ENCODE measurements around the gene ZMYND19. TPM values are rescaled to one million over a fixed set of nuclear protein-coding genes. Genes with fewer than 3 reads are reported as not detected.
"Not testable (repeated sequence)": the region's sequence is repeated elsewhere in the genome, so short reads cannot be mapped to it uniquely, and the experiment has no call there.

ZMYND19 gene
- total RNA-seq, 1 experiment from 2014 or later = 77.9 TPM

DNA sequence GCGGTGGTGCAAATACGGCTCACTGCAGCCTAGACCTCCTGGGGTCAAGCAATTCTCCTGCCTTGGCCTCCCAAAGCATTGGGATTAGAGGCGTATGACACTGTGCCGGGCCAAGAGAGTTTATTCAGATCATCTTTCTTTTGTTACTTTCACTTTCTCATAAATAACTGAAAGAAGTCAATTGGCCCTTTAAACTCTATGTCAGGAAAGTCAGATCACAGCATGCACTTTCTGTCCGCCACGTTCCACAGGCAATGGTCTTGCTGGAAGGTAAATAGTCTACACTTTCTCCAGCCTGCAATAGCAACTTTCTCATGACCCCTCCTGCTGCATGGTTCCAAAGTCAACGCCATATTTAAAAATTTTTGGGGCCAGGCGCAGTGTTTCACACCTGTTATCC is 8.6 kb upstream of the ZMYND19 start (continued):
- TF ChIP-seq, protein P1, sequence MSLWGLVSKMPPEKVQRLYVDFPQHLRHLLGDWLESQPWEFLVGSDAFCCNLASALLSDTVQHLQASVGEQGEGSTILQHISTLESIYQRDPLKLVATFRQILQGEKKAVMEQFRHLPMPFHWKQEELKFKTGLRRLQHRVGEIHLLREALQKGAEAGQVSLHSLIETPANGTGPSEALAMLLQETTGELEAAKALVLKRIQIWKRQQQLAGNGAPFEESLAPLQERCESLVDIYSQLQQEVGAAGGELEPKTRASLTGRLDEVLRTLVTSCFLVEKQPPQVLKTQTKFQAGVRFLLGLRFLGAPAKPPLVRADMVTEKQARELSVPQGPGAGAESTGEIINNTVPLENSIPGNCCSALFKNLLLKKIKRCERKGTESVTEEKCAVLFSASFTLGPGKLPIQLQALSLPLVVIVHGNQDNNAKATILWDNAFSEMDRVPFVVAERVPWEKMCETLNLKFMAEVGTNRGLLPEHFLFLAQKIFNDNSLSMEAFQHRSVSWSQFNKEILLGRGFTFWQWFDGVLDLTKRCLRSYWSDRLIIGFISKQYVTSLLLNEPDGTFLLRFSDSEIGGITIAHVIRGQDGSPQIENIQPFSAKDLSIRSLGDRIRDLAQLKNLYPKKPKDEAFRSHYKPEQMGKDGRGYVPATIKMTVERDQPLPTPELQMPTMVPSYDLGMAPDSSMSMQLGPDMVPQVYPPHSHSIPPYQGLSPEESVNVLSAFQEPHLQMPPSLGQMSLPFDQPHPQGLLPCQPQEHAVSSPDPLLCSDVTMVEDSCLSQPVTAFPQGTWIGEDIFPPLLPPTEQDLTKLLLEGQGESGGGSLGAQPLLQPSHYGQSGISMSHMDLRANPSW (CRISPR knock-in tag; conservative IDR thresholded peaks at IDR 0.05; ENCODE audit: low read depth) = no peak
- TF ChIP-seq FOXP1 (CRISPR knock-in tag; IDR thresholded peaks at IDR 0.05; ENCODE audit: borderline replicate concordance) (no peak), NFATC4 (CRISPR knock-in tag; IDR thresholded peaks at IDR 0.05) (no peak), NR1H2 (CRISPR knock-in tag; IDR thresholded peaks at IDR 0.05) (no peak), ATF2 (CRISPR knock-in tag; IDR thresholded peaks at IDR 0.05; ENCODE audit: borderline replicate concordance, low read depth) (no peak)

- H3K4me1 Mint-ChIP-seq; POLR2A ChIA-PET; H3K4me3 Mint-ChIP-seq; H3K9me3 Mint-ChIP-seq; DNase-seq (ENCODE audit: low spot score); ATAC-seq; H3K27ac Mint-ChIP-seq; H3K36me3 Mint-ChIP-seq; H3K27me3 Mint-ChIP-seq (ENCODE audit: low read depth): not testable (repeated sequence)
- CTCF ChIA-PET = interaction anchor here (0.6 to 0.7 kb wide), 2 partner anchors 9 to 71 kb away, joined by 3 to 4 read pairs; partner anchors contain the start of gene ARRDC1
These were observed 6.3 kb upstream of the ZMYND19 start for GRCh38 chr9:137596577-137596976.

DNA sequence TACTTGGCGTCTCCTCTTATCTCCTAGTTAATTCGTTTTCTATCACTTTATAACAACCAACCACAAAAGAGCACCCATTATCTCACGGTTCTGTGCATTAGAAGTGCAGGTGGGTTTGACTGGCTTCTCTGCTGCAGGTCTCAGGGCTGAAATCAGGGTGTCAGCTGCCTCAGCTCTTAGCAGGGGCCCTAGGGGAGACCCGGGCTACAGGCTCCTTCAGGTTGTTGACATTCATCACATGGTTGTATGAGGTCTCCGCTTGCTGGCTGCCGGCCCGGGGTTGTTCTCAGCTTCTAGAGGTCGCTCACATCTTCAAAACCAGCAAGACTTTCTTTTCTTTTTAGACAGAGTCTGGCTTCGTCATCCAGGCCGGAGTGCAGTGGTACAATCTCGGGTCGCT is 2.9 kb upstream of the ZMYND19 start:
- ChIA-PET CTCF (interaction anchor here (1.5 to 3.1 kb wide), 2 partner anchors 12 to 179 kb away, joined by 3 to 11 read pairs; partner anchors contain the start of gene ARRDC1), POLR2A (no interaction called here)
- H3K9me3 Mint-ChIP-seq = peaks cover 3% of the 10 kb centered on the region; the same call in 1 of the 2 replicates
- TF ChIP-seq ZBTB21 (CRISPR knock-in tag; IDR thresholded peaks at IDR 0.05; ENCODE audit: borderline replicate concordance) (no peak), NFATC4 (CRISPR knock-in tag; IDR thresholded peaks at IDR 0.05) (no peak), FOXP1 (CRISPR knock-in tag; IDR thresholded peaks at IDR 0.05; ENCODE audit: borderline replicate concordance) (no peak), ESRRA (CRISPR knock-in tag; IDR thresholded peaks at IDR 0.05; ENCODE audit: borderline replicate concordance) (no peak), NR3C1 (CRISPR knock-in tag; conservative IDR thresholded peaks at IDR 0.05; ENCODE audit: low read depth) (no peak)
- ATAC-seq (no peak), DNase-seq (ENCODE audit: low spot score) (no peak)
- H3K4me1 Mint-ChIP-seq = peaks cover 5% of the 10 kb centered on the region; the same call in 1 of the 2 replicates
- no peak overlapping the region for H3K4me3 Mint-ChIP-seq
- H3K36me3 Mint-ChIP-seq = peaks cover 2% of the 10 kb centered on the region
- H3K27ac Mint-ChIP-seq = no peak overlapping the region
- H3K27me3 Mint-ChIP-seq (ENCODE audit: low read depth) = peaks cover 9% of the 10 kb centered on the region

DNA sequence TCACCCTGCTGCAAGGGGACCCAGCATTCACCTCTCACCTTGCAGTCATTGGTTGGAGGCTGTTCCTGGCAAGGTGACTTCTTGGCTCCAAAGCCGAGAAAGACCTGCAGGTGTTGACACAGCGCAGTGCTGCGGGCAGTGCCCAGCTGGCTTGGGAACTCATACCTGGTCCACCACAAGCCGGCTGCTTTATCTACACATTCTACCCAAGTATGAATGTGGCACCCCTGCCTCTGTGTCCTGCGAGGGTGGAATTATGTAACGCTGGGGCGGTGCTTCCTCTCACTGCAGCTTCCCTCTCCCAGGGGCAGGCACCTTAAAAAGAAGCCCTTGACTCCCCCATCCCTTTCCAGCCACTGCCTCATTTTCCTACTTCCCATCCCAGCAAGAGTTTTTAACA is 2.5 kb upstream of the ZMYND19 start:
- CTCF ChIA-PET = interaction anchor here (1.5 to 3.1 kb wide), 3 partner anchors 12 to 179 kb away, joined by 3 to 51 read pairs (median 11); partner anchors contain the start of gene ARRDC1
- H3K4me3 Mint-ChIP-seq = no peak overlapping the region

More for the DNA sequence above, 2.5 kb upstream of the ZMYND19 start:
- Mint-ChIP-seq H3K36me3 (peaks cover 7% of the 10 kb centered on the region), H3K4me1 (peaks cover 5% of the 10 kb centered on the region; the same call in 1 of the 2 replicates), H3K9me3 (peaks cover 3% of the 10 kb centered on the region; the same call in 1 of the 2 replicates), H3K27me3 (ENCODE audit: low read depth) (peaks cover 8% of the 10 kb centered on the region), H3K27ac (no peak overlapping the region)
- POLR2A ChIA-PET = interaction anchor here (2.9 kb wide), 1 partner anchor 12 kb away, joined by 15 read pairs; the partner anchor contains the start of gene ARRDC1
- no peak for DNase-seq (ENCODE audit: low spot score)
- TF ChIP-seq CREM (CRISPR knock-in tag; IDR thresholded peaks at IDR 0.05) (no peak), JAZF1 (CRISPR knock-in tag; IDR thresholded peaks at IDR 0.05) (no peak), CDX4 (CRISPR knock-in tag; IDR thresholded peaks at IDR 0.05; ENCODE audit: borderline replicate concordance) (no peak), RELA (CRISPR knock-in tag; IDR thresholded peaks at IDR 0.05; ENCODE audit: borderline replicate concordance) (no peak), FOXJ3 (CRISPR knock-in tag; IDR thresholded peaks at IDR 0.05; ENCODE audit: borderline replicate concordance) (no peak), ERG (CRISPR knock-in tag; IDR thresholded peaks at IDR 0.05) (no peak), FOXK1 (CRISPR knock-in tag; IDR thresholded peaks at IDR 0.05) (no peak), HMGXB4 (CRISPR knock-in tag; IDR thresholded peaks at IDR 0.05) (no peak), ATF2 (CRISPR knock-in tag; IDR thresholded peaks at IDR 0.05; ENCODE audit: borderline replicate concordance, low read depth) (no peak)
- TF ChIP-seq, protein P2, sequence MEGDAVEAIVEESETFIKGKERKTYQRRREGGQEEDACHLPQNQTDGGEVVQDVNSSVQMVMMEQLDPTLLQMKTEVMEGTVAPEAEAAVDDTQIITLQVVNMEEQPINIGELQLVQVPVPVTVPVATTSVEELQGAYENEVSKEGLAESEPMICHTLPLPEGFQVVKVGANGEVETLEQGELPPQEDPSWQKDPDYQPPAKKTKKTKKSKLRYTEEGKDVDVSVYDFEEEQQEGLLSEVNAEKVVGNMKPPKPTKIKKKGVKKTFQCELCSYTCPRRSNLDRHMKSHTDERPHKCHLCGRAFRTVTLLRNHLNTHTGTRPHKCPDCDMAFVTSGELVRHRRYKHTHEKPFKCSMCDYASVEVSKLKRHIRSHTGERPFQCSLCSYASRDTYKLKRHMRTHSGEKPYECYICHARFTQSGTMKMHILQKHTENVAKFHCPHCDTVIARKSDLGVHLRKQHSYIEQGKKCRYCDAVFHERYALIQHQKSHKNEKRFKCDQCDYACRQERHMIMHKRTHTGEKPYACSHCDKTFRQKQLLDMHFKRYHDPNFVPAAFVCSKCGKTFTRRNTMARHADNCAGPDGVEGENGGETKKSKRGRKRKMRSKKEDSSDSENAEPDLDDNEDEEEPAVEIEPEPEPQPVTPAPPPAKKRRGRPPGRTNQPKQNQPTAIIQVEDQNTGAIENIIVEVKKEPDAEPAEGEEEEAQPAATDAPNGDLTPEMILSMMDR (IDR thresholded peaks at IDR 0.05) = no peak
- ATAC-seq = no peak
